ENCODE measurements around the gene VPS4B. TPM values are rescaled to one million over a fixed set of nuclear protein-coding genes. Genes with fewer than 3 reads are reported as not detected.

Gene VPS4B
- total RNA-seq, 3 donors from 2014 or later = 83.8 to 167 (median 116) TPM

- no peaks in the 10 kb centered on the region for H3K36me3 ChIP-seq (ENCODE audit: low read depth)
- peaks cover 3% of the 10 kb centered on the region for H3K4me1 ChIP-seq (ENCODE audit: low read depth)
- intact Hi-C loops (cut with DNase I, micrococcal nuclease) = no loop called here
- no peak overlapping the region for H3K4me3 ChIP-seq
- DNase-seq (no peak), ATAC-seq (no peak)
- peaks cover 6% of the 10 kb centered on the region for H3K9me3 ChIP-seq
- no peak for TF ChIP-seq CTCF (IDR thresholded peaks at IDR 0.05)
Observed at GRCh38 chr18:63376538-63376937, 45.7 kb downstream of the VPS4B start.

- no peak for DNase-seq
- peaks cover 3% of the 10 kb centered on the region for H3K4me1 ChIP-seq (ENCODE audit: low read depth)
- ATAC-seq = no peak
- H3K4me3 ChIP-seq = no peak overlapping the region
- intact Hi-C loops (cut with DNase I, micrococcal nuclease) = no loop called here
- TF ChIP-seq CTCF (IDR thresholded peaks at IDR 0.05) = no peak
- peaks cover 6% of the 10 kb centered on the region for H3K9me3 ChIP-seq
- H3K36me3 ChIP-seq (ENCODE audit: low read depth) = no peaks in the 10 kb centered on the region
Observed at GRCh38 chr18:63374540-63374939, 47.7 kb downstream of the VPS4B start.

GRCh38 chr18:63373161-63373560 is 49.1 kb downstream of the VPS4B start:
- Histone ChIP-seq H3K9me3 (peaks cover 6% of the 10 kb centered on the region), H3K4me1 (ENCODE audit: low read depth) (peaks cover 1% of the 10 kb centered on the region), H3K4me3 (no peak overlapping the region), H3K36me3 (ENCODE audit: low read depth) (no peaks in the 10 kb centered on the region)
- no peak for TF ChIP-seq CTCF (IDR thresholded peaks at IDR 0.05)
- intact Hi-C loops (cut with DNase I, micrococcal nuclease) = no loop called here
- no peak for ATAC-seq
- no peak for DNase-seq

- ATAC-seq (no peak), DNase-seq (no peak)
- Histone ChIP-seq H3K4me3 (no peak overlapping the region), H3K4me1 (ENCODE audit: low read depth) (peaks cover 9% of the 10 kb centered on the region), H3K9me3 (no peaks in the 10 kb centered on the region), H3K36me3 (ENCODE audit: low read depth) (no peaks in the 10 kb centered on the region)
- TF ChIP-seq CTCF (IDR thresholded peaks at IDR 0.05) = no peak
- intact Hi-C loops (cut with DNase I, micrococcal nuclease) = no loop called here
Observed at GRCh38 chr18:63368611-63369010, 53.7 kb downstream of the VPS4B start.

- DNase-seq = peak; percentile 92 to 96 (median 95)
- Histone ChIP-seq H3K36me3 (ENCODE audit: low read depth) (no peaks in the 10 kb centered on the region), H3K9me3 (no peaks in the 10 kb centered on the region), H3K4me1 (ENCODE audit: low read depth) (peaks cover 9% of the 10 kb centered on the region), H3K4me3 (peak within 1 kb of the TSS; percentile 83)
- peak; percentile 93 for ATAC-seq
- TF ChIP-seq CTCF (IDR thresholded peaks at IDR 0.05) = no peak
- intact Hi-C loops (cut with DNase I, micrococcal nuclease) = no loop called here
Observed at GRCh38 chr18:63367053-63367953, 55.0 kb downstream of the VPS4B start, which contains the start of gene KDSR. Gene KDSR, minus strand, starts transcription at chr18:63367206. Its CDS starts 88 bp downstream, at chr18:63367118.
